Natural killer cell (primary cell): Measurements from ENCODE around the gene KCNQ1OT1. TPM values are rescaled to one million over a fixed set of nuclear protein-coding genes. Genes with fewer than 3 reads are reported as not detected.

ENCODE experiments used
- ATAC-seq, 3 donors: fragments of 150-1000 bp in 2 of 3; fragments of 200-7000 bp in 1 of 3; cut with Tn5 transposase; 1 replicate in 1 of 3; 2 replicates in 2 of 3; pipeline ENCODE4 v1.10.0; 2021; ENCODE audit warnings: mild to moderate bottlenecking in 2 of 3, moderate library complexity in 2 of 3
- DNase-seq, 2 donors: peaks; one replicate each; pipeline versions ENCODE4 v3.0.0 to v3.0.0-alpha.2; 2013 to 2021; ENCODE audit warnings: mixed read lengths in 1 of 2
- H3K27ac ChIP-seq: one replicate; pipeline ENCODE4 v1.5.1; 2013; ENCODE audit warnings: mild to moderate bottlenecking, low read length
- H3K27me3 ChIP-seq: one replicate; pipeline ENCODE4 v1.6.1; 2013; ENCODE audit warnings: low read length; ENCODE audit not compliant: control insufficient read depth, insufficient read depth
- H3K36me3 ChIP-seq: one replicate; pipeline ENCODE4 v1.6.1; 2013; ENCODE audit warnings: low read length; ENCODE audit not compliant: control insufficient read depth, insufficient read depth
- H3K4me1 ChIP-seq: one replicate; pipeline ENCODE4 v1.6.1; 2013; ENCODE audit warnings: low read length; ENCODE audit not compliant: control insufficient read depth, insufficient read depth
- H3K4me3 ChIP-seq: one replicate; pipeline ENCODE4 v1.5.1; 2013; ENCODE audit warnings: low read length
- H3K9me3 ChIP-seq: one replicate; pipeline ENCODE4 v1.6.1; 2013; ENCODE audit warnings: low read length; ENCODE audit not compliant: control insufficient read depth, insufficient read depth
- H3K27ac Mint-ChIP-seq, 2 donors: one replicate each; pipeline ENCODE4 v1.8.0; 2022; ENCODE audit warnings: mild to moderate bottlenecking in 2 of 2, mixed read lengths in 2 of 2, moderate library complexity in 1 of 2
- H3K27me3 Mint-ChIP-seq, 2 donors: one replicate each; pipeline ENCODE4 v1.8.0; 2022; ENCODE audit warnings: low read depth in 2 of 2, mixed read lengths in 2 of 2
- H3K36me3 Mint-ChIP-seq: one replicate; pipeline ENCODE4 v1.8.0; 2022; ENCODE audit warnings: mixed read lengths
- H3K4me1 Mint-ChIP-seq, 2 donors: one replicate each; pipeline ENCODE4 v1.8.0; 2022; ENCODE audit warnings: mixed read lengths in 2 of 2
- H3K4me3 Mint-ChIP-seq: one replicate; pipeline ENCODE4 v1.8.0; 2022; ENCODE audit warnings: mild to moderate bottlenecking, moderate library complexity, mixed read lengths
- H3K9me3 Mint-ChIP-seq, 2 donors: one replicate each; pipeline ENCODE4 v1.8.0; 2022; ENCODE audit warnings: mixed read lengths in 2 of 2
- CTCF ChIP-seq: fragments of 200-600 bp; IDR thresholded peaks from one replicate; pipeline ENCODE4 v1.8.0; 2022; ENCODE audit warnings: antibody characterized with exemption
- WGBS: methylation state at CpG from one replicate; pipeline ENCODE4 v1.1.7; 2013; ENCODE audit warnings: missing lambda C conversion rate; ENCODE audit not compliant: insufficient coverage; 5-methylcytosine and 5-hydroxymethylcytosine counted together
- intact Hi-C: fragments of 100-400 bp; cut with micrococcal nuclease; formaldehyde crosslinking; loops from one replicate; pipeline ENCODE4 v1.14.2; 2022
- total RNA-seq, 4 donors: library from RNA; stranded (reverse); fragments of 120-200 nt in 1 of 4; gene quantifications; one replicate each; pipeline versions ENCODE4 v1.2.3 to v1.2.4, GENCODE V29; 2013 to 2022

KCNQ1OT1 gene
- total RNA-seq, 3 donors from 2014 or later (not counting 1 experiment from before 2014, with no cell fraction given) = 0.72 to 0.78 (median 0.75) TPM

GRCh38 chr11:2563213-2564007 lies 136.4 kb downstream of the KCNQ1OT1 start:
- H3K9me3 ChIP-seq = no peaks in the 10 kb centered on the region

GRCh38 chr11:2562890-2563212 lies 136.9 kb downstream of the KCNQ1OT1 start:
- Histone ChIP-seq H3K27ac (no peak overlapping the region), H3K36me3 (no peaks in the 10 kb centered on the region), H3K9me3 (no peaks in the 10 kb centered on the region), H3K4me3 (no peak overlapping the region), H3K27me3 (no peaks in the 10 kb centered on the region), H3K4me1 (peaks cover 6% of the 10 kb centered on the region)
- intact Hi-C loops = no loop called here
- H3K27ac Mint-ChIP-seq = no peak overlapping the region
- 82% methylated on average over 6 of the region's 6 CpGs for WGBS
- H3K4me3 Mint-ChIP-seq = no peak overlapping the region
- peaks cover 0 to 5% of the 10 kb centered on the region in 2 donors for H3K4me1 Mint-ChIP-seq
- no peaks in the 10 kb centered on the region for H3K9me3 Mint-ChIP-seq
- H3K36me3 Mint-ChIP-seq = no peaks in the 10 kb centered on the region
- ATAC-seq = no peak
- TF ChIP-seq CTCF = no peak
- DNase-seq = no peak
- H3K27me3 Mint-ChIP-seq = no peaks in the 10 kb centered on the region

More at GRCh38 chr11:2563213-2564007, 136.4 kb downstream of the KCNQ1OT1 start:
- no peaks in the 10 kb centered on the region for H3K27me3 Mint-ChIP-seq
- no peak for ATAC-seq
- no peak overlapping the region for H3K27ac ChIP-seq
- H3K27ac Mint-ChIP-seq = no peak overlapping the region
- peaks cover 6% of the 10 kb centered on the region for H3K4me1 ChIP-seq
- intact Hi-C loops = no loop called here
- peaks cover 0 to 5% of the 10 kb centered on the region in 2 donors for H3K4me1 Mint-ChIP-seq
- no peak overlapping the region for H3K4me3 ChIP-seq
- H3K27me3 ChIP-seq = no peaks in the 10 kb centered on the region
- TF ChIP-seq CTCF = no peak
- H3K4me3 Mint-ChIP-seq = no peak overlapping the region
- no peaks in the 10 kb centered on the region for H3K36me3 Mint-ChIP-seq
- no peaks in the 10 kb centered on the region for H3K36me3 ChIP-seq
- WGBS = 95% methylated on average over 28 of the region's 28 CpGs
- DNase-seq = no peak
- H3K9me3 Mint-ChIP-seq = no peaks in the 10 kb centered on the region

GRCh38 chr11:2561696-2562581 lies 137.9 kb downstream of the KCNQ1OT1 start:
- Histone ChIP-seq H3K4me3 (no peak overlapping the region), H3K27ac (no peak overlapping the region), H3K27me3 (no peaks in the 10 kb centered on the region), H3K4me1 (peaks cover 6% of the 10 kb centered on the region), H3K36me3 (no peaks in the 10 kb centered on the region), H3K9me3 (no peaks in the 10 kb centered on the region)
- 90% methylated on average over 27 of the region's 27 CpGs for WGBS
- Mint-ChIP-seq H3K27ac (no peak overlapping the region), H3K4me3 (no peak overlapping the region), H3K27me3 (no peaks in the 10 kb centered on the region), H3K4me1 (peaks cover 0 to 5% of the 10 kb centered on the region in 2 donors), H3K36me3 (no peaks in the 10 kb centered on the region), H3K9me3 (no peaks in the 10 kb centered on the region)
- no peak for TF ChIP-seq CTCF
- no peak for ATAC-seq
- no peak for DNase-seq
- intact Hi-C loops = no loop called here
